Heart right ventricle (tissue), 16 donors: Measurements from ENCODE around the gene ZNF750. TPM values are rescaled to one million over a fixed set of nuclear protein-coding genes. Genes with fewer than 3 reads are reported as not detected.
A peak's percentile ranks its signal among the peaks of the same experiment; 100 is the strongest.

ENCODE experiments used
- ATAC-seq, 8 donors: fragments of 200-7000 bp; cut with Tn5 transposase; one replicate each; pipeline ENCODE4 v1.9.1; 2020; ENCODE audit warnings: mild to moderate bottlenecking in 8 of 8, moderate library complexity in 8 of 8, moderate number of reproducible peaks in 1 of 8
- DNase-seq, 2 donors: peaks; one replicate each; pipeline ENCODE4 v3.0.0-alpha.2; 2020
- H3K27ac ChIP-seq, 10 donors: fragments of 200-600 bp; sonication (generic) in 2 of 10; one replicate each; pipeline versions ENCODE4 v1.5.0 to v1.8.0; 2020 to 2022; ENCODE audit warnings: mild to moderate bottlenecking in 3 of 10
- H3K27me3 ChIP-seq, 7 donors: fragments of 200-600 bp; one replicate each; pipeline ENCODE4 v1.8.0; 2021 to 2022; ENCODE audit warnings: mild to moderate bottlenecking in 2 of 7
- H3K36me3 ChIP-seq, 9 donors: fragments of 200-600 bp; sonication (generic) in 1 of 9; one replicate each; pipeline versions ENCODE4 v1.5.0 to v1.8.0; 2020 to 2022; ENCODE audit warnings: mild to moderate bottlenecking in 2 of 9
- H3K4me1 ChIP-seq, 9 donors: fragments of 200-600 bp; sonication (generic) in 1 of 9; one replicate each; pipeline versions ENCODE4 v1.5.0 to v1.8.0; 2020 to 2022; ENCODE audit warnings: mild to moderate bottlenecking in 4 of 9
- H3K4me3 ChIP-seq, 10 donors: fragments of 200-600 bp; sonication (generic) in 2 of 10; one replicate each; pipeline versions ENCODE4 v1.5.0 to v1.8.0; 2020 to 2022; ENCODE audit warnings: mild to moderate bottlenecking in 7 of 10, moderate library complexity in 2 of 10
- H3K9me3 ChIP-seq, 11 donors: fragments of 200-600 bp in 10 of 11; sonication (generic) in 2 of 11; one replicate each; pipeline versions ENCODE4 v1.5.0 to v1.8.0; 2013 to 2022; ENCODE audit warnings: mild to moderate bottlenecking in 2 of 11, control low read depth in 1 of 11, moderate library complexity in 1 of 11
- WGBS, 2 donors: extraction: QIAGEN DNeasy Blood & Tissue Kit; methylation state at CpG; one replicate each; pipeline ENCODE4 v1.1.7; 2013; ENCODE audit warnings: inconsistent platforms in 1 of 2; 5-methylcytosine and 5-hydroxymethylcytosine counted together
- intact Hi-C, 10 donors: fragments of 100-400 bp; cut with DNase I; formaldehyde crosslinking; loops; one replicate each; pipeline versions ENCODE4 v1.11.1 to v1.14.2; 2022
- polyA plus RNA-seq, 2 donors: library from polyadenylated mRNA; stranded (reverse); fragments of 200-250 nt; gene quantifications; one replicate each; pipeline ENCODE4 v1.2.3, GENCODE V29; 2013
- total RNA-seq, 10 donors: library from RNA; stranded (reverse); fragmentation: NEBNext Ultra II Directional in 3 of 10; extraction: Animal tissue kit (Norgen Biotek cat#: 25700) in 3 of 10; gene quantifications; one replicate each; pipeline versions ENCODE4 v1.2.1 to v1.2.4, GENCODE V29; 2021 to 2023
- TF ChIP-seq, protein P1 (sequence below), 9 donors: fragments of 200-600 bp; sonication (generic) in 2 of 9; IDR thresholded peaks; one replicate each; pipeline versions ENCODE4 v1.5.0 to v1.8.0; 2021 to 2022; ENCODE audit warnings: antibody characterized with exemption in 9 of 9, mild to moderate bottlenecking in 5 of 9, moderate library complexity in 1 of 9
- donor health status: Arrhythmogenic right ventricular cardiomyopathy.
- donor health status: ischemic (EF 13 %, LVEDD 7.1; RV severe dilation, severe dysfunction).
- donor health status: healthy with polysubstance abuse.
- donor health status: DM: no; HTN: yes; CAD: no.
- donor health status: DM: no; HTN: no; CAD: no.
- donor health status: ischemic (EF 25% LVEDD 6.9; RV normal size, moderate dysfunction).
- donor health status: ischemic (EF 25% LVEDD 5.7; RV mildly dilated, moderate dysfunction).
- donor health status: healthy.
- donor health status: DM: yes; HTN: yes; CAD: no.
- donor health status: Ischemic cardiomyopathy.
- donor health status: ischemic (EF 35%, LVEDD 5.7; RV mildly dilated, moderate dysfunction).
- donor health status: nonischemic (EF 11% LVEDD 7.7; RV severe dilation, severe dysfunction).
- donor health status: DM: yes; HTN: yes; CAD: no.
- donor health status: PGD.
- donor health status: ischemic (EF 29% LVEDD 5.4; RV normal size, mild dysfunction).
- donor health status: nonischemic (EF 23%, LVEDD 6.1; RV moderate dilation, normal function).

ZNF750 gene
- total and polyA plus RNA-seq, 12 donors = 0.11 to 0.20 (median 0.15) TPM; not detected in 7

DNA sequence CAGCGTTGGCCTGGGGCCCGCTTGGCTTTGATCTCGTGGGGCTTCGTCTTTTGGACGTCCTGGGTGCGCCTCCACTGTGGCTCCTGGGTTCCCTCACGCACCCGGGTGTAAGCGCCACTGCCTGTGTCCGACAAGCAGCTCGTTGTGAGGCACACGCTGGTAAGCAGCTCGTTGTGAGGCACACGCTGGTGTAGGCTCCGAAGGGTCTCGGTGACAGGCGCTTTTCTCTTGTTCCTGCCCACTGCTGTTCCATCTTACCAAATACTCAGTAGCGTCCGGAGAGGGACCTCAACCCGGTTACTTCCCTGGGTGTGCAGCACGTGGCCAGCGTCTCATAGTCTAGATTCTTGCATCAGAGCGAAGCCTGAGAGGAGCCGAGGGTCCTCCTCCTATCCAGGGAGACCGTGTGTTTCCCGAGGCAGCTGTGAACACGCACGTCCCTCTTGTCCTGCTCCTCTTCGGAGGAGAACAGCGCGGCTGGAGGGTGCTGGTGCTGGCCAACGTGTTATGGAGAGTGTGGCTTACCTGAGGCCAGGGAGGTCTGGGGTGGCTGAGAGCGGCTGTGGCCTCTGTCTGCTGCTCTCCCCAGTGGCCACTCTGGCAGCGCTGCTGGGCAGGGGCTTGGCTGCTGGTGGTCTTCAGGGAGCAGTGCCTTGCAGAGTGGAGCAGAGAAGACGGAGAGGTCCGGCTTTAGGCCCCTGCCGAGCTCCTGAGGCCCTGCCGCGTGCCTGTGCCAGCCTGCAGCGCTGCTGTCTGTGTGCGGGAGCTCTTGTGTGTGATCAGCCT lies 32.1 kb upstream of the ZNF750 start:
- TF ChIP-seq, protein P1, sequence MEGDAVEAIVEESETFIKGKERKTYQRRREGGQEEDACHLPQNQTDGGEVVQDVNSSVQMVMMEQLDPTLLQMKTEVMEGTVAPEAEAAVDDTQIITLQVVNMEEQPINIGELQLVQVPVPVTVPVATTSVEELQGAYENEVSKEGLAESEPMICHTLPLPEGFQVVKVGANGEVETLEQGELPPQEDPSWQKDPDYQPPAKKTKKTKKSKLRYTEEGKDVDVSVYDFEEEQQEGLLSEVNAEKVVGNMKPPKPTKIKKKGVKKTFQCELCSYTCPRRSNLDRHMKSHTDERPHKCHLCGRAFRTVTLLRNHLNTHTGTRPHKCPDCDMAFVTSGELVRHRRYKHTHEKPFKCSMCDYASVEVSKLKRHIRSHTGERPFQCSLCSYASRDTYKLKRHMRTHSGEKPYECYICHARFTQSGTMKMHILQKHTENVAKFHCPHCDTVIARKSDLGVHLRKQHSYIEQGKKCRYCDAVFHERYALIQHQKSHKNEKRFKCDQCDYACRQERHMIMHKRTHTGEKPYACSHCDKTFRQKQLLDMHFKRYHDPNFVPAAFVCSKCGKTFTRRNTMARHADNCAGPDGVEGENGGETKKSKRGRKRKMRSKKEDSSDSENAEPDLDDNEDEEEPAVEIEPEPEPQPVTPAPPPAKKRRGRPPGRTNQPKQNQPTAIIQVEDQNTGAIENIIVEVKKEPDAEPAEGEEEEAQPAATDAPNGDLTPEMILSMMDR (IDR thresholded peaks at IDR 0.05) = peak in 1 of 9 donors; percentile 2
- H3K4me1 ChIP-seq = peaks cover 9 to 76% (median 46%) of the 10 kb centered on the region in 9 donors
- ATAC-seq (no peak), DNase-seq (no peak)
- intact Hi-C loops = no loop called here
- WGBS, 2 donors = 76 to 78% methylated on average over 41 of the region's 41 CpGs
- no peak overlapping the region for H3K4me3 ChIP-seq
- H3K27ac ChIP-seq = peak overlapping the region; percentile 44 to 83 (median 76)
- no peaks in the 10 kb centered on the region for H3K9me3 ChIP-seq
- no peaks in the 10 kb centered on the region for H3K27me3 ChIP-seq
- peaks cover 0 to 51% (median 13%) of the 10 kb centered on the region in 9 donors for H3K36me3 ChIP-seq

DNA sequence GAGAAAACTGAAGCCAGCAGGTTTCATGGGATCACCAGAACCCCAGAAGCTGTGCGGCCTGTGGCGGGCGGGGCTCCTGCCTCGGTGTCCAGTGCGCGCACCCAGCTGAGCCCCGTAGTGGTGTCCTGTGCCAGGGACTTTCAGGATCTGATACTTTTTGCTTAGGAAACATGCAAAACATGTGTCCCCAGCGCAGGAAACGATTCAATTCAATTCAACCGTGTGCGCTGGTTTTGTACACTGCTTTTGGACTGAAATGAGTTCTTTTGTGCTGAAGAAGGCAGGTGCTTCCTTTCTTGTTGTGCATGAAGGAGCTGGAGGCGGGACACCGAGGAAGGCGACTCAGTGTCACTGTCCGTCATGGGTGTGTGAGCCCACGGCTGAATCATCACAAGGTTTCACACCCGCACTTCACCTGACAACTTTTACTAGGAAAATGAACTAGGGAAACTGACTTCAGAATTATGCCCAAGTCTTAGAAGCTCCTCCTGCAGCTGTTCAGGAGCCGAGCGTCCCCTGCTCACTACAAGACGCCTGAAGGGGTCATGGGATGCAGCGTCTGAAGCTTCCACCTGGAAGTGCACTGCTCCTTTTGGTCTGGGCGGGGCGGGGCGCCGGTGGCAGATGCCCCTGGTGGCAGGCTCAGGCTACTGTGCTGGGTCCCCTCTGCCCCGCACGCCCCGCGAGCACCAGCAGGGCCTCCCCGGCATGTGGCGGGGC lies 31.4 kb upstream of the ZNF750 start:
- peaks cover 0 to 51% (median 13%) of the 10 kb centered on the region in 9 donors for H3K36me3 ChIP-seq
- H3K27ac ChIP-seq = peak overlapping the region; percentile 44 to 83 (median 76)
- DNase-seq = peak in 1 of 2 donors; percentile 46
- peaks cover 11 to 76% (median 46%) of the 10 kb centered on the region in 9 donors for H3K4me1 ChIP-seq
- no peaks in the 10 kb centered on the region for H3K27me3 ChIP-seq
- peak; percentile 21 to 78 (median 58) for ATAC-seq
- H3K9me3 ChIP-seq = no peaks in the 10 kb centered on the region
- TF ChIP-seq, protein P1 (IDR thresholded peaks at IDR 0.05) = peak in 1 of 9 donors; percentile 12
- no peak overlapping the region for H3K4me3 ChIP-seq
- WGBS, 2 donors = 69 to 72% methylated on average over 31 of the region's 31 CpGs
- intact Hi-C loops = no loop called here

DNA sequence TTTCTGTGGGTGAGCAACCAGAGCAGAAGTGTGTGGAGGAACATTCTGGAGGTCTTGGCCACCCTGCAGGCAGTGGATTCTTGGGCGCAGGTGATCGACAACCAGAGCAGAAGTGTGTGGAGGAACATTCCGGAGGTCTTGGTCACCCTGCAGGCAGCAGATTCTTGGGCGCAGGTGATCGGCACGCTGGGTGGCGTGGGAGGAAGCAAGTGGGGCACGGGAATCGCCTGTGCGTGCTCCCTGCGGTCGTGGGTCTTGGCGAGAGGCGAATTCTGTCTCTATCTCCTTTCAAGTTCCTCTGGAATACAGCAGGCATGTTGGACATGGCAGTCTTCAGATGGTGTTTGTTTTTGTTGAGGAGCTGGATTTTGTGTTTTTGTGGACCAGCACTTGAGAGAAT lies 30.7 kb upstream of the ZNF750 start:
- intact Hi-C loops = no loop called here
- no peaks in the 10 kb centered on the region for H3K9me3 ChIP-seq
- H3K27ac ChIP-seq = peak overlapping the region in 9 of 10 donors; percentile 35 to 66 (median 62)
- DNase-seq = no peak
- no peak overlapping the region for H3K4me3 ChIP-seq
- H3K36me3 ChIP-seq = peaks cover 0 to 46% (median 13%) of the 10 kb centered on the region in 9 donors
- peaks cover 12 to 76% (median 46%) of the 10 kb centered on the region in 9 donors for H3K4me1 ChIP-seq
- WGBS, 2 donors = 90 to 94% methylated on average over 14 of the region's 14 CpGs
- H3K27me3 ChIP-seq = no peaks in the 10 kb centered on the region
- ATAC-seq = no peak
- TF ChIP-seq, protein P1 (IDR thresholded peaks at IDR 0.05) = no peak

DNA sequence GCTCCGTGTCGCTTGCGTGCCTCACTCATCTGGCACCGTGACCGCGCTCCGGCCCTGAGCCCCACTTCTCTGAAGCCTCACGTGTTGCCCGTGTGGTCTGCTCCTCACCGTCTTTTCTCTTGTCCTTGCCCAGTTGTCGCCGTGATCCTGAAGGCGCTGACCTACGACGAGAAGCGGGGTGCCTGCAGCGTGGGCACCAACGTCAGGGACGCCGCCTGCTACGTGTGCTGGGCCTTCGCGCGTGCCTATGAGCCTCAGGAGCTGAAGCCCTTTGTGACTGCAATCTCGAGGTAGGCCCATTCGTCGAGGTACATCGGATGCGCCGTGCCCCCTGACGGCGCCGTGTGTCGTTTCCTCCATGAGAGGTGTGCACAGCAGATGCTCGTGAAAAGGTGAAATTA lies 30.3 kb upstream of the ZNF750 start:
- Histone ChIP-seq H3K27me3 (no peaks in the 10 kb centered on the region), H3K27ac (peak overlapping the region in 7 of 10 donors; percentile 9 to 66 (median 54)), H3K36me3 (peaks cover 0 to 43% (median 13%) of the 10 kb centered on the region in 9 donors), H3K4me3 (no peak overlapping the region), H3K4me1 (peaks cover 14 to 76% (median 46%) of the 10 kb centered on the region in 9 donors), H3K9me3 (no peaks in the 10 kb centered on the region)
- TF ChIP-seq, protein P1 (IDR thresholded peaks at IDR 0.05) = no peak
- intact Hi-C loops = no loop called here
- WGBS, 2 donors = 91 to 92% methylated on average over 35 of the region's 35 CpGs
- no peak for ATAC-seq
- DNase-seq = no peak
